ENCODE data around the gene BCL11B.

DNA sequence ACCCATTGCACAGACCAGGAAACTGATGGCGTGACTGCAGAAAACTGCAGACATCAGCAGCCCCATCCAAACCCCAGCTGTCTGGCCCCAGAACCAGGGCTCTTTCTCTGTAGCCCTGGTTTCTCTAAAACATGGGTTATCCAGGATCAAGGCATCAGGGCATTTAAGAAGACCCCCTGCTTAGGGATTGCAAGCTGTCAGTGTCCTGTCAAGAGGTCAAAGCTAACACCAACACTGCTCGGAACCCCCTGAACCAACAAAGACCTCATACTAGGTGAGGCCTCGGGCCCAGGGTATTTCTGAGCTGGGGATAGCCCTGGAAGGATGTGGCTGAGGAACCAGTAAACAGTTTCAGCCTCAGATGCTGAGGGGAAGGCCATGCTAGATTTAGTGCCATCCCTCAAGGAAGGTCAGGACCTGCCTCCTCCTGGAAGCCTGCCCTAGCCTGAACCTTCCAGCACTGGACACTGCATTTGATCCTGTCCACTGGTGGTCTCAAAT is 39.2 kb downstream of the BCL11B start:
- TF ChIP-seq, protein P1, sequence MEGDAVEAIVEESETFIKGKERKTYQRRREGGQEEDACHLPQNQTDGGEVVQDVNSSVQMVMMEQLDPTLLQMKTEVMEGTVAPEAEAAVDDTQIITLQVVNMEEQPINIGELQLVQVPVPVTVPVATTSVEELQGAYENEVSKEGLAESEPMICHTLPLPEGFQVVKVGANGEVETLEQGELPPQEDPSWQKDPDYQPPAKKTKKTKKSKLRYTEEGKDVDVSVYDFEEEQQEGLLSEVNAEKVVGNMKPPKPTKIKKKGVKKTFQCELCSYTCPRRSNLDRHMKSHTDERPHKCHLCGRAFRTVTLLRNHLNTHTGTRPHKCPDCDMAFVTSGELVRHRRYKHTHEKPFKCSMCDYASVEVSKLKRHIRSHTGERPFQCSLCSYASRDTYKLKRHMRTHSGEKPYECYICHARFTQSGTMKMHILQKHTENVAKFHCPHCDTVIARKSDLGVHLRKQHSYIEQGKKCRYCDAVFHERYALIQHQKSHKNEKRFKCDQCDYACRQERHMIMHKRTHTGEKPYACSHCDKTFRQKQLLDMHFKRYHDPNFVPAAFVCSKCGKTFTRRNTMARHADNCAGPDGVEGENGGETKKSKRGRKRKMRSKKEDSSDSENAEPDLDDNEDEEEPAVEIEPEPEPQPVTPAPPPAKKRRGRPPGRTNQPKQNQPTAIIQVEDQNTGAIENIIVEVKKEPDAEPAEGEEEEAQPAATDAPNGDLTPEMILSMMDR (IDR thresholded peaks at IDR 0.05; ENCODE audit: poor library complexity): no peak
- TF ChIP-seq EZH2 (IDR thresholded peaks at IDR 0.05; ENCODE audit: borderline replicate concordance) (no peak), EZH2phosphoT487 (IDR thresholded peaks at IDR 0.05; ENCODE audit: low read depth, severe bottlenecking, unreplicated experiment) (no peak)
